Activated naive CD8-positive, alpha-beta T cell (primary cell): ENCODE results near the gene CD34.
A peak's percentile ranks its signal among the peaks of the same experiment; 100 is the strongest.

Experiments used
- H3K27ac Mint-ChIP-seq: one replicate; pipeline ENCODE4 v1.8.0; 2021; ENCODE audit warnings: mixed read lengths
- H3K27me3 Mint-ChIP-seq: one replicate; pipeline ENCODE4 v1.8.0; 2021; ENCODE audit warnings: mixed read lengths
- H3K36me3 Mint-ChIP-seq: one replicate; pipeline ENCODE4 v1.8.0; 2021; ENCODE audit warnings: mixed read lengths
- H3K4me1 Mint-ChIP-seq: one replicate; pipeline ENCODE4 v1.8.0; 2021; ENCODE audit warnings: low read depth, mixed read lengths
- H3K4me3 Mint-ChIP-seq: one replicate; pipeline ENCODE4 v1.8.0; 2021; ENCODE audit warnings: mild to moderate bottlenecking, mixed read lengths
- H3K9me3 Mint-ChIP-seq: one replicate; pipeline ENCODE4 v1.8.0; 2021; ENCODE audit warnings: low read depth, mixed read lengths

Gene CD34

GRCh38 chr1:207836591-207837347 lies 74.2 kb downstream of the CD34 start:
- H3K4me1 Mint-ChIP-seq, result peaks cover 89% of the 10 kb centered on the region
- H3K27ac Mint-ChIP-seq, result peak overlapping the region; percentile 97
- no peak overlapping the region for H3K4me3 Mint-ChIP-seq
- no peaks in the 10 kb centered on the region for H3K27me3 Mint-ChIP-seq
- H3K36me3 Mint-ChIP-seq, result peaks cover 2% of the 10 kb centered on the region
- H3K9me3 Mint-ChIP-seq, result no peaks in the 10 kb centered on the region

GRCh38 chr1:207835958-207836357 lies 75.0 kb downstream of the CD34 start:
- Mint-ChIP-seq H3K4me1 (peaks cover 93% of the 10 kb centered on the region), H3K36me3 (peaks cover 2% of the 10 kb centered on the region), H3K9me3 (no peaks in the 10 kb centered on the region), H3K4me3 (no peak overlapping the region), H3K27me3 (no peaks in the 10 kb centered on the region), H3K27ac (peak overlapping the region; percentile 97)

- peaks cover 96% of the 10 kb centered on the region for H3K4me1 Mint-ChIP-seq
- no peak overlapping the region for H3K4me3 Mint-ChIP-seq
- no peaks in the 10 kb centered on the region for H3K9me3 Mint-ChIP-seq
- peaks cover 2% of the 10 kb centered on the region for H3K36me3 Mint-ChIP-seq
- no peaks in the 10 kb centered on the region for H3K27me3 Mint-ChIP-seq
- peak overlapping the region; percentile 97 for H3K27ac Mint-ChIP-seq
Measured at GRCh38 chr1:207833956-207834660, 76.8 kb downstream of the CD34 start.

GRCh38 chr1:207833381-207833780 lies 77.5 kb downstream of the CD34 start:
- Mint-ChIP-seq H3K36me3 (peaks cover 2% of the 10 kb centered on the region), H3K27me3 (no peaks in the 10 kb centered on the region)

GRCh38 chr1:207832796-207833195 lies 78.1 kb downstream of the CD34 start:
- H3K4me3 Mint-ChIP-seq, result peak overlapping the region; percentile 85
- peaks cover 2% of the 10 kb centered on the region for H3K36me3 Mint-ChIP-seq
- no peaks in the 10 kb centered on the region for H3K9me3 Mint-ChIP-seq
- no peaks in the 10 kb centered on the region for H3K27me3 Mint-ChIP-seq
- peaks cover 97% of the 10 kb centered on the region for H3K4me1 Mint-ChIP-seq
- peak overlapping the region; percentile 97 for H3K27ac Mint-ChIP-seq

More at GRCh38 chr1:207833381-207833780, 77.5 kb downstream of the CD34 start:
- Mint-ChIP-seq H3K4me1 (peaks cover 97% of the 10 kb centered on the region), H3K4me3 (no peak overlapping the region), H3K9me3 (no peaks in the 10 kb centered on the region), H3K27ac (peak overlapping the region; percentile 97)

- Mint-ChIP-seq H3K27me3 (no peaks in the 10 kb centered on the region), H3K9me3 (no peaks in the 10 kb centered on the region), H3K4me1 (peaks cover 96% of the 10 kb centered on the region), H3K36me3 (peaks cover 2% of the 10 kb centered on the region), H3K27ac (peak overlapping the region; percentile 97), H3K4me3 (peak overlapping the region; percentile 85)
Measured at GRCh38 chr1:207831517-207832327, 79.2 kb downstream of the CD34 start.
